Measurements from ENCODE around the gene TXNDC15. TPM values are rescaled to one million over a fixed set of nuclear protein-coding genes. Genes with fewer than 3 reads are reported as not detected.

The TXNDC15 gene
- total and polyA plus RNA-seq, 2 of the 13 experiments (the other 11 are each of a cell fraction or from before 2014, with no cell fraction given), result 22.2 to 49.9 TPM

DNA sequence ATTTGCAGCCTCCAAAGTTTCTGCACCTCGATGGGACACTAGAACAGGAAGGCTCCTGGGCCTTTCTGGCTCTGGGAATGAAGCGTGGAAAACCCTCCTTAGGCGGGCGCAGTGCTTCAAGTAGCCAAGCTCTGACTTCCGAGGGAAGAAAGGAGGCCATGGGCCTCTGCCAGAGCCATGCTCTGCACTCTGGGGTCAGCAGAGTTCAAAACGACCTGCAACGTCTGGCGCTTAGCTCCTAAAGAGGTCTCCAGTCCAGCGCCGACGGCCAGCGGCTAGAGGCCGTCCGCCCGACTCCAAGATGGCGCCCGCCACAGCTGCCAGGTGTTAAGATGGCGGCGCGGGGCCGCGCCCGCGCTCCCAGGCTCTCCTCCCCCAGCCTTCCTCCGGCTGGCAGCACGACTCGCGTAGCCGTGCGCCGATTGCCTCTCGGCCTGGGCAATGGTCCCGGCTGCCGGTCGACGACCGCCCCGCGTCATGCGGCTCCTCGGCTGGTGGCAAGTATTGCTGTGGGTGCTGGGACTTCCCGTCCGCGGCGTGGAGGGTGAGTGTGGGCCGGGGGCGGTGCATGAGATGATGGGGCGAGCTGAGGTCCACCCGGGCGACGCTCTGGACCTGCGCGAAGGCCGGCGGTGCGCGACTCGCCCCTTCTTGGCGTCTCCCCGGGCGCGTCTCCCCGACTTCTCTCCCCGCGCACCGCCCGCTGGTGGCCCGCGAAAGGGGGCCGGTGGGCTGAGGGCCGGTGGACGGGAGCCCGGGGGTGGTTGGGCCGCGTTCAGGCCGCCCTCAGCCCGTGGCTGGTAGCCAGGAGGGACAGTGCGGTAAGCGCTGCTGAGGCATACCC is at the start of gene TXNDC15 (continued):
- no peak for TF ChIP-seq NKX3-1 (CRISPR knock-in tag; IDR thresholded peaks at IDR 0.05)
- TF ChIP-seq SRF (IDR thresholded peaks at IDR 0.05; ENCODE audit: low read depth, low read length), result no peak
- TF ChIP-seq SPEN (CRISPR knock-in tag; IDR thresholded peaks at IDR 0.05; ENCODE audit: low read depth), result peak; percentile 90
- TF ChIP-seq, protein P1, sequence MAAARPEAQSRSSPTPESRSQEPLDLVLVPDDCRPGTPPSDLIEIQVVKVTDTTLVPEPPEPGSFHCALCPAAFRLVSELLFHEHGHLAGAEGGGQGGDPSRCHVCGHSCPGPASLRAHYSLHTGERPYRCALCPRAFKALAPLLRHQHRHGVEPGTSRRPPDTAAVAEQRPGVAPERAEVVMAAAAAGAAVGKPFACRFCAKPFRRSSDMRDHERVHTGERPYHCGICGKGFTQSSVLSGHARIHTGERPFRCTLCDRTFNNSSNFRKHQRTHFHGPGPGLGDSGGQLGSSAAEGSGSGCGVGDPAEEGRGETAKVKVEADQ (CRISPR knock-in tag; IDR thresholded peaks at IDR 0.05; ENCODE audit: borderline replicate concordance), result peak; percentile 94
- peak; percentile 77 for TF ChIP-seq SAP130 (CRISPR knock-in tag; IDR thresholded peaks at IDR 0.05; ENCODE audit: low read depth)
- TF ChIP-seq, protein P2, sequence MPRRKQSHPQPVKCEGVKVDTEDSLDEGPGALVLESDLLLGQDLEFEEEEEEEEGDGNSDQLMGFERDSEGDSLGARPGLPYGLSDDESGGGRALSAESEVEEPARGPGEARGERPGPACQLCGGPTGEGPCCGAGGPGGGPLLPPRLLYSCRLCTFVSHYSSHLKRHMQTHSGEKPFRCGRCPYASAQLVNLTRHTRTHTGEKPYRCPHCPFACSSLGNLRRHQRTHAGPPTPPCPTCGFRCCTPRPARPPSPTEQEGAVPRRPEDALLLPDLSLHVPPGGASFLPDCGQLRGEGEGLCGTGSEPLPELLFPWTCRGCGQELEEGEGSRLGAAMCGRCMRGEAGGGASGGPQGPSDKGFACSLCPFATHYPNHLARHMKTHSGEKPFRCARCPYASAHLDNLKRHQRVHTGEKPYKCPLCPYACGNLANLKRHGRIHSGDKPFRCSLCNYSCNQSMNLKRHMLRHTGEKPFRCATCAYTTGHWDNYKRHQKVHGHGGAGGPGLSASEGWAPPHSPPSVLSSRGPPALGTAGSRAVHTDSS (CRISPR knock-in tag; conservative IDR thresholded peaks at IDR 0.05), result 0 out of 2 replicates have a peak, but pooled peaks have one; percentile 55
- peak; percentile 40; the same call in 1 of the 2 replicates for TF ChIP-seq NCOA2 (CRISPR knock-in tag; IDR thresholded peaks at IDR 0.05)
- TF ChIP-seq ZFAT (CRISPR knock-in tag; conservative IDR thresholded peaks at IDR 0.05), result peak; percentile 70; the same call in 1 of the 2 replicates
- peak; percentile 85 for TF ChIP-seq MTF2 (CRISPR knock-in tag; IDR thresholded peaks at IDR 0.05; ENCODE audit: borderline replicate concordance)
- peak; percentile 89 for TF ChIP-seq KMT2A (CRISPR knock-in tag; IDR thresholded peaks at IDR 0.05)
- TF ChIP-seq ZNF143 (CRISPR knock-in tag; IDR thresholded peaks at IDR 0.05), result peak; percentile 63
- peak; percentile 41 for TF ChIP-seq SKI (IDR thresholded peaks at IDR 0.05; ENCODE audit: partially characterized antibody)
- no peak for TF ChIP-seq ZBTB7B (CRISPR knock-in tag; IDR thresholded peaks at IDR 0.05)
- TF ChIP-seq, protein P3, sequence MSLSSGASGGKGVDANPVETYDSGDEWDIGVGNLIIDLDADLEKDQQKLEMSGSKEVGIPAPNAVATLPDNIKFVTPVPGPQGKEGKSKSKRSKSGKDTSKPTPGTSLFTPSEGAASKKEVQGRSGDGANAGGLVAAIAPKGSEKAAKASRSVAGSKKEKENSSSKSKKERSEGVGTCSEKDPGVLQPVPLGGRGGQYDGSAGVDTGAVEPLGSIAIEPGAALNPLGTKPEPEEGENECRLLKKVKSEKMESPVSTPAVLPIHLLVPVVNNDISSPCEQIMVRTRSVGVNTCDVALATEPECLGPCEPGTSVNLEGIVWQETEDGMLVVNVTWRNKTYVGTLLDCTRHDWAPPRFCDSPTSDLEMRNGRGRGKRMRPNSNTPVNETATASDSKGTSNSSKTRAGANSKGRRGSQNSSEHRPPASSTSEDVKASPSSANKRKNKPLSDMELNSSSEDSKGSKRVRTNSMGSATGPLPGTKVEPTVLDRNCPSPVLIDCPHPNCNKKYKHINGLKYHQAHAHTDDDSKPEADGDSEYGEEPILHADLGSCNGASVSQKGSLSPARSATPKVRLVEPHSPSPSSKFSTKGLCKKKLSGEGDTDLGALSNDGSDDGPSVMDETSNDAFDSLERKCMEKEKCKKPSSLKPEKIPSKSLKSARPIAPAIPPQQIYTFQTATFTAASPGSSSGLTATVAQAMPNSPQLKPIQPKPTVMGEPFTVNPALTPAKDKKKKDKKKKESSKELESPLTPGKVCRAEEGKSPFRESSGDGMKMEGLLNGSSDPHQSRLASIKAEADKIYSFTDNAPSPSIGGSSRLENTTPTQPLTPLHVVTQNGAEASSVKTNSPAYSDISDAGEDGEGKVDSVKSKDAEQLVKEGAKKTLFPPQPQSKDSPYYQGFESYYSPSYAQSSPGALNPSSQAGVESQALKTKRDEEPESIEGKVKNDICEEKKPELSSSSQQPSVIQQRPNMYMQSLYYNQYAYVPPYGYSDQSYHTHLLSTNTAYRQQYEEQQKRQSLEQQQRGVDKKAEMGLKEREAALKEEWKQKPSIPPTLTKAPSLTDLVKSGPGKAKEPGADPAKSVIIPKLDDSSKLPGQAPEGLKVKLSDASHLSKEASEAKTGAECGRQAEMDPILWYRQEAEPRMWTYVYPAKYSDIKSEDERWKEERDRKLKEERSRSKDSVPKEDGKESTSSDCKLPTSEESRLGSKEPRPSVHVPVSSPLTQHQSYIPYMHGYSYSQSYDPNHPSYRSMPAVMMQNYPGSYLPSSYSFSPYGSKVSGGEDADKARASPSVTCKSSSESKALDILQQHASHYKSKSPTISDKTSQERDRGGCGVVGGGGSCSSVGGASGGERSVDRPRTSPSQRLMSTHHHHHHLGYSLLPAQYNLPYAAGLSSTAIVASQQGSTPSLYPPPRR (CRISPR knock-in tag; IDR thresholded peaks at IDR 0.05; ENCODE audit: borderline replicate concordance), result no peak; the same call in 1 of the 2 replicates
- TF ChIP-seq BHLHE40 (IDR thresholded peaks at IDR 0.05; ENCODE audit: low read length), result 0 out of 2 replicates have a peak, but pooled peaks have one; percentile 7
- no peak for TF ChIP-seq RBM22 (optimal IDR thresholded peaks at IDR 0.05; ENCODE audit: low read length)
- TF ChIP-seq SALL1 (CRISPR knock-in tag; IDR thresholded peaks at IDR 0.05), result peak; percentile 85; the same call in 1 of the 2 replicates
- TF ChIP-seq FOXK1 (CRISPR knock-in tag; IDR thresholded peaks at IDR 0.05; ENCODE audit: borderline replicate concordance, low read depth), result peak; percentile 44; the same call in 1 of the 2 replicates
- TF ChIP-seq, protein P4, sequence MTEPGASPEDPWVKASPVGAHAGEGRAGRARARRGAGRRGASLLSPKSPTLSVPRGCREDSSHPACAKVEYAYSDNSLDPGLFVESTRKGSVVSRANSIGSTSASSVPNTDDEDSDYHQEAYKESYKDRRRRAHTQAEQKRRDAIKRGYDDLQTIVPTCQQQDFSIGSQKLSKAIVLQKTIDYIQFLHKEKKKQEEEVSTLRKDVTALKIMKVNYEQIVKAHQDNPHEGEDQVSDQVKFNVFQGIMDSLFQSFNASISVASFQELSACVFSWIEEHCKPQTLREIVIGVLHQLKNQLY (CRISPR knock-in tag; IDR thresholded peaks at IDR 0.05), result no peak
- 0 out of 2 replicates have a peak, but pooled peaks have one; percentile 43 for TF ChIP-seq KLF15 (CRISPR knock-in tag; IDR thresholded peaks at IDR 0.05; ENCODE audit: borderline replicate concordance)
- TF ChIP-seq ZNF33A (CRISPR knock-in tag; IDR thresholded peaks at IDR 0.05; ENCODE audit: borderline replicate concordance), result peak; percentile 93; the same call in 1 of the 2 replicates
- peak; percentile 96 for TF ChIP-seq ZFY (CRISPR knock-in tag; IDR thresholded peaks at IDR 0.05)

Measured in HepG2 (cell line).